Mononuclear cell (primary cell): ENCODE results near the gene HK1. TPM values are rescaled to one million over a fixed set of nuclear protein-coding genes. Genes with fewer than 3 reads are reported as not detected.

Source experiments
- H3K27me3 ChIP-seq: 2 replicates; pipeline ENCODE4 v1.6.0; 2011; ENCODE audit warnings: low read length, control low read depth; ENCODE audit not compliant: insufficient read depth
- H3K4me1 ChIP-seq: 2 replicates; pipeline ENCODE4 v1.5.1; 2011; ENCODE audit warnings: mild to moderate bottlenecking, low read length, control low read depth; ENCODE audit not compliant: insufficient read depth
- H3K4me3 ChIP-seq: 2 replicates; pipeline ENCODE4 v1.5.1; 2011; ENCODE audit warnings: mild to moderate bottlenecking, low read length, moderate library complexity
- H3K9me3 ChIP-seq: 2 replicates; pipeline ENCODE4 v1.5.1; 2011; ENCODE audit warnings: low read depth, mild to moderate bottlenecking, control low read depth, low read length
- total RNA-seq: library from RNA; depleted of rRNA; stranded (reverse); fragments of >200 nt; gene quantifications from one replicate; pipeline ENCODE4 v1.2.3, GENCODE V29; 2012

The HK1 gene
- total RNA-seq, 1 donor = 35.6 TPM

DNA sequence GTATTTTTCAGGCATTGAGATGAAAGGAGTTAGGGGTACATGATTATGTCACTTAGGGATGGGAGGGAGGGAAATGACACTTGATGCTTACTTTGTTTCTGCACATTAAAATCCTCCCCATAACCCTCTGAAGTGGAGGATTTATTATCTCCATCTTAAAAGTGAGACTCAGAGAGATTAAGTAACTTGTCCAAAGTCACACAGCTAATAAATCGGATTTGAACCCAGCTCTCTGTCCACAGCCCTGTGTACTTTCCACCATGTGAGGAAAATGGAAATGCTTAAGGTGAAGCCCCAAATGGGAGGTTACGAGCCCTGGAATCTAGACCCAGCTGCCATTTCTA is 58.6 kb downstream of the HK1 start:
- no peaks in the 10 kb centered on the region for H3K27me3 ChIP-seq
- H3K9me3 ChIP-seq = no peaks in the 10 kb centered on the region
- peaks cover 85% of the 10 kb centered on the region for H3K4me1 ChIP-seq
- H3K4me3 ChIP-seq = no peak overlapping the region

DNA sequence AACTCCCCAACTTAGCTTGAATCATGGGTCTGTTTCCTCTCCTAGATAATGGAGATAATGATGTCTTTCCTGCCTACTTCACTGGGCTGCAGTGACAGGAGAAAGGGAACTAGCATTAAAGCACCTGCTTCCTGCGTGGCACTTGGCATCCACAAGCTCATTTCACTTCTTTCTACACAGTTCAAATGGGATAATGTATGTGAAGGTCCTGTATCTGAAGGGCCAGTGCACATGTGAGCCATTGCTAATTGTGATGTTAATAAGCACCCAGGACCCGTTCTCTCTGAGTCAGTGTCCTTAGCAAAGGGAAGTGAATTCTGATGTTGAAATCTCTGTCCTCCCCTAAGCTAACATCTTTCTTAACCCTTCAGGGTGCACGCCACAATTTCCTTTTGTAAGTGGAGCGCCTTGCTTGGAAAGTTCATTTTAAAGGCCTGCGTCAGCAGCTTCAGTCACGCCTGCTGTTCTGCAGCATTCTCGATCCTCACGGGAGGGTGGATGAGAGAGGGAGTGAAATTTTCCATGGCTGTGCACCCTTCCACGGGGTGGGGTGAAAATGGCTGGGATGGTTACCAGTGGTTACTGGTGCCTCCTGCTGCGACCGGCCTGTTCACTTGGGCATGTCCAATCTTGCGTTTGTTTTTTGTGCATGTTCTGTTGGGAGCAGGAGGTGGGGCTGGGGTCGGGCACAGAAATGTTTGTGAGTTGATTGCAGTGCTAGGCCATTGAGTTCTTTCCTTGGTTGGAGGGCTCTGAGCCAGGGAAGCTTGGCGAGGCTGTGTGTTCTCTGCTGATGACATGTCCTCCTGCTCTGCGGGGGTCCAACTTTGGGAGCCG is 59.2 kb downstream of the HK1 start:
- no peak overlapping the region for H3K4me3 ChIP-seq
- peaks cover 79% of the 10 kb centered on the region for H3K4me1 ChIP-seq
- H3K9me3 ChIP-seq = no peaks in the 10 kb centered on the region
- no peaks in the 10 kb centered on the region for H3K27me3 ChIP-seq

GRCh38 chr10:69338133-69338456 is 59.8 kb downstream of the HK1 start:
- Histone ChIP-seq H3K4me1 (peaks cover 79% of the 10 kb centered on the region), H3K27me3 (no peaks in the 10 kb centered on the region), H3K4me3 (no peak overlapping the region), H3K9me3 (no peaks in the 10 kb centered on the region)

DNA sequence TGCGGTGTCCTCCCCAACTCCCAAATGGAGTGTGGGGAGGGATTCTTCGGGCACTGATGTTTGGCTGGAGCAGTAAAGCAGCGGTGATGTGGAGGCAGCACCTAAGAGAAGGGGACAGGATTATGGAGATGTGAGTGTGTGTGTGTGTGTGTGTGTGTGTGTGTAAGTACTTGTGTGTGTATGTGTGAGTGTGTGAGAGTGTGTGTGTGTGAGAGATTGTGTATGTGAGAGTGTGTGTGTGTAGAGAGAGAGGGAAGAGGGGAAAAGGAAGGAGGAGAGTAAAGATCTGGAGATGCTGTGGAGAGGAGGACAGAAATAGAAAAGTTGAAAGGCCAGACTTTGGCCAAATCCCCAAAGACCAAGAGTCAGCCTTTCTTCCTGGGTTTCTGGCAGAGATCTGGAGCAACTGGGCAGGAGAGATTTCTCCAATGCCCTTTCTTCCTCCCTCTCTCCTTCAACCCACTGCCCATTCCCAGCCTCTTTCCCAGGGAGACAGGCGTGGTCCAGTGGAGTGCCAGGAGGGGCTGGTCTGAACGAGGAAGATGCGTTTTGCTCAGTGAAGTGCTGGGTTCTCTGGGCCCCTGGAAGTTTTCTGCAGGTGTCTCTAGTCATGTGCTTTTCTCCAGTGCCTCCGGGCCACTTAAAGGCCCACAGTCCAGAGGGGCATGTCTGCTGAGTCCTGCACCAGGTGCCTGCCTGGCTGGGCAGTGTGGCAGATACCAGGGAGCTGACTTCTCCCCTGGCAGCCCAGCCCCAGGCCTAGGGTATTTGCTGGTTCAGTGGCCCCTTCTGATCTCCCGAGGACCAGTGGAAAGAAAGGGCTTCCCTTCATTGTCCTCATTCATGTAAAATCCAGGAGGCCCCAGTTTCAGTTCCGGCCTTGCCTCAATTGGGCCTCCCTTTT is 60.5 kb downstream of the HK1 start:
- H3K4me3 ChIP-seq = no peak overlapping the region
- no peaks in the 10 kb centered on the region for H3K27me3 ChIP-seq
- no peaks in the 10 kb centered on the region for H3K9me3 ChIP-seq
- peaks cover 76% of the 10 kb centered on the region for H3K4me1 ChIP-seq

- H3K27me3 ChIP-seq = no peaks in the 10 kb centered on the region
- H3K9me3 ChIP-seq = no peaks in the 10 kb centered on the region
- peaks cover 76% of the 10 kb centered on the region for H3K4me1 ChIP-seq
- no peak overlapping the region for H3K4me3 ChIP-seq
These were observed 62.4 kb downstream of the HK1 start for GRCh38 chr10:69340695-69341094.

DNA sequence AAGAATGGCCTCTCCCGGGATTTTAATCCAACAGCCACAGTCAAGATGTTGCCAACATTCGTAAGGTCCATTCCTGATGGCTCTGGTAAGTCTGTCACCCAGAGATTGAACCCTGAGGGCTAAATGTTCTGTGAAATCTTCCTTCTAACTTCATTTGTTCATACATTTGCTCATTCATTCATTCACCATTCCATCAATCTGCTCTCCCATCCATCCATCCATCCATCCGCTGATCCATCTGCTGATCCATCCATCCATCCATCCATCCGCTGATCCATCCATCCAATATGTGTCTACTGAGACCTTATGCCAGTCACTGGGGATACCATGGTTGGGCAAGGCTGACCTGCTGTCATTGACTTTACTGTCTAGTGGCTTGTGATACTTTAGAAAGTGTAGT is 65.6 kb downstream of the HK1 start:
- no peak overlapping the region for H3K4me3 ChIP-seq
- H3K9me3 ChIP-seq = no peaks in the 10 kb centered on the region
- peaks cover 77% of the 10 kb centered on the region for H3K4me1 ChIP-seq
- H3K27me3 ChIP-seq = no peaks in the 10 kb centered on the region

GRCh38 chr10:69344591-69345252 is 66.4 kb downstream of the HK1 start:
- no peaks in the 10 kb centered on the region for H3K27me3 ChIP-seq
- peaks cover 77% of the 10 kb centered on the region for H3K4me1 ChIP-seq
- H3K4me3 ChIP-seq = no peak overlapping the region
- no peaks in the 10 kb centered on the region for H3K9me3 ChIP-seq

DNA sequence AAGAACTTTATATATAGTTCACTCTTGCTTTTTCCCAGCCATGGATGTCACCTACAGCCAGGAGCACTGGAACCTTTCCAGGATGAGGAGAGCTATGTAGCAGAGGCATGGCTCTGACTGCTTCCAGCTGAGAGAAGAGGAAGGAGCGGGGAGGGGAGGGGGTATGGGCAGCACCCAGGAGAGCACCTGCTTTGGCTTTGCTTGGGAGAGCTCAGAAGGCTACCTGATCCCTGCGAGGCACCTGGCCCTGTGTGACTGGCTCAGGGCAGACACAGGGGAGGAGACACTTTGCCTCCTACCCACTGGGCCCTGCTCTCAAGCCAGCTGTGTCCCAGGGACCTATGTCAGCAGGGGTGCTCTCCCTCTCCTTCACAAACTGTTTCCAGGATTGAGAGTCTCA is 67.1 kb downstream of the HK1 start:
- H3K4me1 ChIP-seq = peaks cover 80% of the 10 kb centered on the region
- H3K9me3 ChIP-seq = no peaks in the 10 kb centered on the region
- H3K4me3 ChIP-seq = no peak overlapping the region
- H3K27me3 ChIP-seq = no peaks in the 10 kb centered on the region

GRCh38 chr10:69345890-69346474 is 67.7 kb downstream of the HK1 start:
- no peaks in the 10 kb centered on the region for H3K9me3 ChIP-seq
- H3K4me3 ChIP-seq = no peak overlapping the region
- H3K4me1 ChIP-seq = peaks cover 76% of the 10 kb centered on the region
- H3K27me3 ChIP-seq = no peaks in the 10 kb centered on the region

GRCh38 chr10:69346776-69347175 is 68.5 kb downstream of the HK1 start:
- Histone ChIP-seq H3K4me3 (no peak overlapping the region), H3K9me3 (no peaks in the 10 kb centered on the region), H3K4me1 (peaks cover 76% of the 10 kb centered on the region), H3K27me3 (no peaks in the 10 kb centered on the region)

DNA sequence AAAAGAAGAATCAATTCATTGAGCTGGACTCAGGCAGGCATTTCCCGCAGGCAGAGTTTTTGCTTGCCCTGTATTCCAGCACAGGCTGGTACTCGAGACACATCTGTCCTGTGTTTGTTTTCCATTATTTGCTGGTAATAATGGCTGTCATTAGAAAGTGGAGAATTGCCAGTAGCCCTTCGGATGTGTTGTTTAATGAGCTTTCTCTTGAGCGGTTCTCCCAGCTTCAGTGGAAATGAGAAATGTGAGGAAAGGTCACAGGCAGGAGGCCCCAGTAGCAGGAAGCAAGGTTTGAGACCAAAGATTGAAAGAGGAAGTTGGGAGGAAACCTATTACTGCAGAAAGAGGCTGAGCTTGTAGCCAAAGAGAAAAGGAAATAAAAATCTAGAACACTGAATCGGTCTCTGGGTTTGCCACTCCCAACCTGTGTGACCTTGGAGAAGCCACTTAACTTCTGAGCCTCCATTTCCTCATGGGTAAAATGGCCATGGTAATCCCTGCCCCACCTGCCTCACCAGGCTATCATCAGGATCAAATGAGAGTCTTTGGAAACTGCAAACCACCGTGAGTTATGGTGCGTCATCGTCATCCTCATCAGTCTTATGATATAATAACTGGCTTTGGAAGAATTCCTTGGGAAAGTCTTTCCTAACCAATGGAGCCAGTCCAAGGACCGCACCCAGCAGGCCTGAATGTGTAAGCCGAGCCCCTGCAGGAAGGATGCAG is 70.7 kb downstream of the HK1 start:
- Histone ChIP-seq H3K9me3 (no peaks in the 10 kb centered on the region), H3K4me1 (peaks cover 72% of the 10 kb centered on the region), H3K27me3 (no peaks in the 10 kb centered on the region), H3K4me3 (no peak overlapping the region)

- H3K4me3 ChIP-seq = no peak overlapping the region
- H3K9me3 ChIP-seq = no peaks in the 10 kb centered on the region
- no peaks in the 10 kb centered on the region for H3K27me3 ChIP-seq
- H3K4me1 ChIP-seq = peaks cover 69% of the 10 kb centered on the region
These were observed 71.2 kb downstream of the HK1 start for GRCh38 chr10:69349542-69349888.

- Histone ChIP-seq H3K4me3 (no peak overlapping the region), H3K27me3 (no peaks in the 10 kb centered on the region), H3K4me1 (peaks cover 53% of the 10 kb centered on the region), H3K9me3 (no peaks in the 10 kb centered on the region)
These were observed 73.3 kb downstream of the HK1 start for GRCh38 chr10:69351589-69351988.

GRCh38 chr10:69352569-69353264 is 74.4 kb downstream of the HK1 start:
- Histone ChIP-seq H3K4me1 (peaks cover 44% of the 10 kb centered on the region), H3K27me3 (no peaks in the 10 kb centered on the region), H3K4me3 (no peak overlapping the region), H3K9me3 (no peaks in the 10 kb centered on the region)
